Activated CD8-positive, alpha-beta T cell treated with anti-CD3 and anti-CD28 coated beads for 36 hours (primary cell): ENCODE data around the gene NPDC1. TPM values are rescaled to one million over a fixed set of nuclear protein-coding genes. Genes with fewer than 3 reads are reported as not detected.

Source experiments
- ATAC-seq: fragments of 200-7000 bp; cut with Tn5 transposase; one replicate; pipeline ENCODE4 v1.10.0; 2021; ENCODE audit warnings: mild to moderate bottlenecking, moderate library complexity
- CTCF ChIA-PET: fragments of 350-600 bp; sonication (Branson Sonifier 250); formaldehyde crosslinking; loops from one replicate; lab custom pipeline; 2021; ENCODE audit warnings: antibody characterized with exemption; lab: Charles Lee
- POLR2A ChIA-PET: fragments of 350-600 bp; sonication (Branson Sonifier 250); formaldehyde crosslinking; loops from one replicate; lab custom pipeline; 2021; ENCODE audit warnings: antibody characterized with exemption; lab: Charles Lee
- DNase-seq: peaks from one replicate; pipeline ENCODE4 v3.0.0-alpha.2; 2020
- H3K27ac Mint-ChIP-seq: one replicate; pipeline ENCODE4 v1.8.0; 2021; ENCODE audit warnings: mild to moderate bottlenecking, mixed read lengths
- H3K27me3 Mint-ChIP-seq: one replicate; pipeline ENCODE4 v1.8.0; 2021; ENCODE audit warnings: mixed read lengths
- H3K36me3 Mint-ChIP-seq: one replicate; pipeline ENCODE4 v1.8.0; 2021; ENCODE audit warnings: low read depth, mixed read lengths
- H3K4me1 Mint-ChIP-seq: one replicate; pipeline ENCODE4 v1.8.0; 2021; ENCODE audit warnings: low read depth, mixed read lengths
- H3K4me3 Mint-ChIP-seq: one replicate; pipeline ENCODE4 v1.8.0; 2021; ENCODE audit warnings: mild to moderate bottlenecking, moderate library complexity, mixed read lengths
- H3K9me3 Mint-ChIP-seq: one replicate; pipeline ENCODE4 v1.8.0; 2021; ENCODE audit warnings: mixed read lengths
- intact Hi-C: fragments of 100-400 bp; cut with micrococcal nuclease; formaldehyde crosslinking; loops from one replicate; pipeline ENCODE4 v1.10.0; 2022
- total RNA-seq, 2 experiments: library from RNA; stranded (reverse); gene quantifications; one replicate each; pipeline ENCODE4 v1.2.3, GENCODE V29; 2021
- TF ChIP-seq, protein P1 (sequence below): fragments of 200-600 bp; IDR thresholded peaks from one replicate; pipeline ENCODE4 v1.8.0; 2022; ENCODE audit warnings: antibody characterized with exemption, mild to moderate bottlenecking

NPDC1 gene
- total RNA-seq, 2 experiments from 2014 or later: 18.2 to 21.2 TPM

DNA sequence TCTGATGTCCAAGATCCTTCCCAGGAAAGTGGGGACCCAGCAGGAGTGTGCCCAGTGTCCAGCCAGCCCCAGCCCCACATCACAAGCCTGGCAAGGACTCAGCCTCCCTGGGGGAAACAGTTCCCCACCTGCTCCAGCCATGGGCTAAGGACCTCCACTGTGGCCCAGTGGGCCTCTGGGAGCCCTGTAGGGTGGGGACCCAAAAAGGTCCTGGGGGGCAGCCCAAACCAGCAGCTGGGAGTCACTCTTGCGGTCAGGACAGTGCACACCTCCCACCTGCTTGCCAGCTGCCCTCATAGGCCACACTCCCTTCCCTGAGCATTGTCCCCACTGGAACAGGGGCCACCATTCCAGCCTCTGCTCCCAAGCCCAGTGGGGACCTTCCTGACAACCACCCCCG, 19.6 kb downstream of the NPDC1 start:
- CTCF ChIA-PET: interaction anchor here (0.7 to 8.3 kb wide), 6 partner anchors 9 to 78 kb away, joined by 3 to 109 read pairs (median 21); partner anchors contain the start of genes NPDC1 and SAPCD2
- POLR2A ChIA-PET: interaction anchor here (0.6 to 2.3 kb wide), 5 partner anchors 8 to 27 kb away, joined by 3 to 9 read pairs (median 3); partner anchors contain the start of gene ENTPD2
- H3K27me3 Mint-ChIP-seq: no peaks in the 10 kb centered on the region
- ATAC-seq: no peak
- no peak overlapping the region for H3K4me3 Mint-ChIP-seq
- peaks cover 30% of the 10 kb centered on the region for H3K4me1 Mint-ChIP-seq
- no peak for DNase-seq
- intact Hi-C loops: no loop called here
- no peak overlapping the region for H3K27ac Mint-ChIP-seq
- no peaks in the 10 kb centered on the region for H3K36me3 Mint-ChIP-seq
- TF ChIP-seq, protein P1, sequence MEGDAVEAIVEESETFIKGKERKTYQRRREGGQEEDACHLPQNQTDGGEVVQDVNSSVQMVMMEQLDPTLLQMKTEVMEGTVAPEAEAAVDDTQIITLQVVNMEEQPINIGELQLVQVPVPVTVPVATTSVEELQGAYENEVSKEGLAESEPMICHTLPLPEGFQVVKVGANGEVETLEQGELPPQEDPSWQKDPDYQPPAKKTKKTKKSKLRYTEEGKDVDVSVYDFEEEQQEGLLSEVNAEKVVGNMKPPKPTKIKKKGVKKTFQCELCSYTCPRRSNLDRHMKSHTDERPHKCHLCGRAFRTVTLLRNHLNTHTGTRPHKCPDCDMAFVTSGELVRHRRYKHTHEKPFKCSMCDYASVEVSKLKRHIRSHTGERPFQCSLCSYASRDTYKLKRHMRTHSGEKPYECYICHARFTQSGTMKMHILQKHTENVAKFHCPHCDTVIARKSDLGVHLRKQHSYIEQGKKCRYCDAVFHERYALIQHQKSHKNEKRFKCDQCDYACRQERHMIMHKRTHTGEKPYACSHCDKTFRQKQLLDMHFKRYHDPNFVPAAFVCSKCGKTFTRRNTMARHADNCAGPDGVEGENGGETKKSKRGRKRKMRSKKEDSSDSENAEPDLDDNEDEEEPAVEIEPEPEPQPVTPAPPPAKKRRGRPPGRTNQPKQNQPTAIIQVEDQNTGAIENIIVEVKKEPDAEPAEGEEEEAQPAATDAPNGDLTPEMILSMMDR: no peak
- no peaks in the 10 kb centered on the region for H3K9me3 Mint-ChIP-seq

DNA sequence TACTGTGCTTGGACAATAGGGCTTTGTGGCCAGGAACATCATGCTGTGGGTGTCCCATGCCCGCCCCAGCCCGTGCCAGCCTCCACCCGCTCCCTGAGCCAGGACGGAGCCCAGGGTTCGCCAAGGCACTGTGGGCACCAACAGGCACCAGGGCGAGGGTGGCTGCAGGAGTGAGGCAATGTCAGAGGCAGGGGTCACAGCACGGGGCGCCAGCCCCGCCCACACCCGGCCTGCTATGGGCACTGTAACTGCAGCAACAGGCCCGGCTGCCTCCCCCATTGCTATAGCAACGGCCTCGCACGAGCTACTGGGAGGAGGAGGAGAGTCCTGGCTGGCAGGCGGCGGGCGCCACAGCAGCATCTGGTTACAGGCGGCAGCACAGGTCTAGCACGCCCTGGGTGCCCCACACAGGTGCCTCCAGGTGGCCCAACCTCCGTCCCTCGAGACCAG, 20.4 kb downstream of the NPDC1 start:
- H3K27me3 Mint-ChIP-seq: no peaks in the 10 kb centered on the region
- H3K9me3 Mint-ChIP-seq: no peaks in the 10 kb centered on the region
- no peak overlapping the region for H3K27ac Mint-ChIP-seq
- POLR2A ChIA-PET: interaction anchor here (0.5 to 2.3 kb wide), 4 partner anchors 8 to 205 kb away, joined by 3 to 9 read pairs (median 4); no protein-coding TSS in a partner anchor
- TF ChIP-seq, protein P1: no peak
- ATAC-seq: no peak
- DNase-seq: no peak
- CTCF ChIA-PET: interaction anchor here (0.7 to 8.3 kb wide), 3 partner anchors 10 to 42 kb away, joined by 3 to 109 read pairs (median 42); partner anchors contain the start of genes PAXX and SAPCD2
- no peak overlapping the region for H3K4me3 Mint-ChIP-seq
- peaks cover 24% of the 10 kb centered on the region for H3K4me1 Mint-ChIP-seq
- no peaks in the 10 kb centered on the region for H3K36me3 Mint-ChIP-seq
- intact Hi-C loops: no loop called here

DNA sequence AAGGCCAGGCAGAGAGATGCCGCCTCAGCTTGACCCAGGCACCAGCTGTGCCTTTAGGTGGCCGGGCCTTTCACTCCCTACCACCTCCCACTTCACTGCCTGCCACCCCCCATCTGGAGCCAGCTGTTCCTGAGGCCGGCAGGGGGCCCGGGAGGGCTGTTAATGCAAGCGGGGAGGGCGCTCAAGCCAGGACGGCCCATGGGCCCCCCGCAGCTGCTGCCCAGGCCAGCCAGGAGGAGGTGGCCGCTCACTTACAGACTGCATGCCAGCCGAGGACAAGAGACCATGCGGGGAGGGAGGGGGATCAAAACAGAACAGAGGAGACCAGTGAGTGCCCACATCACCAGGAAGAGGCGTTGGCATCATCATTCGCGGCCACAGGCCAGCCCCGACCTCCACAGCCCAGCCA, 22.4 kb downstream of the NPDC1 start:
- no peak for ATAC-seq
- CTCF ChIA-PET: interaction anchor here (4.3 kb wide), 1 partner anchor 12 kb away, joined by 42 read pairs; no protein-coding TSS in a partner anchor
- H3K27me3 Mint-ChIP-seq: no peaks in the 10 kb centered on the region

DNA sequence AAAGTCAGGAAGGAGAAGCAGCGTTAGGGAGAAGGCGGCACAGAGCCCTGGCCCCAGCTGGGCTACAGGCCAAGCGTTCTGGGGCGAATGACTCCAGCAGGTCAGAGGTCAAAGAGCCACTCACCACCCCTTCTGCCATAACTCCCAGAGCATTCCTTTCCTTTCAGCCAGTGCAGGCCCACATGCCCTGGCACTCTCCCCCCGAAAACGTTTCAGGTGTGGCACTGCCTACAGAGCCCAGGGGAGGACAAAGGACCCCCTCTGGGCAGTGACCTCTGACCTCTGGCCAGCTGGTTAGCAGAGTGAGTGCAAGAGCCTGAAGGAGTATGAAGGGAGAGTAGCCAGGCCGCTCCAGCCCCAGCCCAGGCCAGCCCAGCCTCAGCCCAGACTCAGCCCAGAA, 22.8 kb downstream of the NPDC1 start:
- H3K4me1 Mint-ChIP-seq: peaks cover 7% of the 10 kb centered on the region
- no peak overlapping the region for H3K27ac Mint-ChIP-seq
- ChIA-PET CTCF (interaction anchor here (1.2 to 2.4 kb wide), 2 partner anchors 11 to 75 kb away, joined by 5 to 17 read pairs; no protein-coding TSS in a partner anchor), POLR2A (no interaction called here)
- H3K27me3 Mint-ChIP-seq: no peaks in the 10 kb centered on the region
- ATAC-seq (no peak), DNase-seq (no peak)
- no peak overlapping the region for H3K4me3 Mint-ChIP-seq
- H3K36me3 Mint-ChIP-seq: no peaks in the 10 kb centered on the region
- no peaks in the 10 kb centered on the region for H3K9me3 Mint-ChIP-seq
- TF ChIP-seq, protein P1: no peak
- intact Hi-C loops: no loop called here

More for the DNA sequence above, 22.4 kb downstream of the NPDC1 start:
- no peak for DNase-seq
- H3K4me1 Mint-ChIP-seq: peaks cover 7% of the 10 kb centered on the region
- intact Hi-C loops: no loop called here
- TF ChIP-seq, protein P1: no peak
- H3K36me3 Mint-ChIP-seq: no peaks in the 10 kb centered on the region
- no peak overlapping the region for H3K27ac Mint-ChIP-seq
- POLR2A ChIA-PET: no interaction called here
- H3K4me3 Mint-ChIP-seq: no peak overlapping the region
- no peaks in the 10 kb centered on the region for H3K9me3 Mint-ChIP-seq

DNA sequence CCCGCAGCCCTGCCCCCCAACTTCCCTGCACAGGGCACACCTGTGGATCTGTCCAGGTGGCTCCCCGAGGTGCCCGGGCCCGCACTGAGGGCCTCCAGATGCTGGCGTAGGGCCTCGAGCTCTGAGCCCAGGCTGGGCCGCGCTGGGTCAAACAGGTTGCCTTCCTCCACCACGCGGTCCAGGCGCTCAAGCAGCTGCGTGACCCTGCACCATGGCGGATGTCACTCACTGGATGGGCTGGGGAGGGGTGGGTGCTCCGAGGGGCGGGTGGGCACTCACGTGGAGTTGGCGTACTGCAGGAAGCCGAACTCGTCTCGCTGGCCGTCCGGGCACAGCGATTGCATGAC, 23.3 kb downstream of the NPDC1 start:
- H3K4me3 Mint-ChIP-seq: no peak overlapping the region
- H3K36me3 Mint-ChIP-seq: no peaks in the 10 kb centered on the region
- POLR2A ChIA-PET: no interaction called here
- ATAC-seq (no peak), DNase-seq (no peak)
- no peak overlapping the region for H3K27ac Mint-ChIP-seq
- no peaks in the 10 kb centered on the region for H3K9me3 Mint-ChIP-seq
- H3K27me3 Mint-ChIP-seq: no peaks in the 10 kb centered on the region
- CTCF ChIA-PET: interaction anchor here (1.2 to 2.4 kb wide), 2 partner anchors 12 to 75 kb away, joined by 5 to 17 read pairs; no protein-coding TSS in a partner anchor
- TF ChIP-seq, protein P1: no peak
- intact Hi-C loops: no loop called here
- H3K4me1 Mint-ChIP-seq: peaks cover 7% of the 10 kb centered on the region
